Forelimb muscle (tissue), 1 donor: ENCODE data around the gene TMEM245. TPM values are rescaled to one million over a fixed set of nuclear protein-coding genes. Genes with fewer than 3 reads are reported as not detected.

Experiments
- DNase-seq: peaks from one replicate; pipeline ENCODE4 v3.0.0-alpha.2; 2013; ENCODE audit warnings: low read depth
- polyA plus RNA-seq: library from polyadenylated mRNA; unstranded; fragments of 120-200 nt; gene quantifications from one replicate; pipeline ENCODE4 v1.2.1, GENCODE V29; 2013; ENCODE audit not compliant: insufficient read length

Gene TMEM245
- polyA plus RNA-seq, 1 donor, result 45.4 TPM

- DNase-seq, result no peak
These were observed 92.6 kb downstream of the TMEM245 start for GRCh38 chr9:109027176-109027575.

- DNase-seq, result no peak
These were observed 93.4 kb downstream of the TMEM245 start for GRCh38 chr9:109026306-109026705.

- DNase-seq, result no peak
These were observed 96.9 kb downstream of the TMEM245 start for GRCh38 chr9:109022873-109023272.

- no peak for DNase-seq
These were observed 98.9 kb downstream of the TMEM245 start for GRCh38 chr9:109020581-109021511.

GRCh38 chr9:109020113-109020512 is 99.6 kb downstream of the TMEM245 start:
- DNase-seq, result no peak

GRCh38 chr9:109019420-109019819 is 100.3 kb downstream of the TMEM245 start:
- DNase-seq, result no peak

GRCh38 chr9:109017493-109017892 is 102.3 kb downstream of the TMEM245 start:
- DNase-seq, result no peak

GRCh38 chr9:109017061-109017460 is 102.7 kb downstream of the TMEM245 start:
- no peak for DNase-seq

GRCh38 chr9:109016132-109016531 is 103.6 kb downstream of the TMEM245 start:
- no peak for DNase-seq

GRCh38 chr9:109014608-109015280 is 105.0 kb downstream of the TMEM245 start:
- no peak for DNase-seq

- no peak for DNase-seq
These were observed 105.8 kb downstream of the TMEM245 start for GRCh38 chr9:109013679-109014607.

- DNase-seq, result no peak
These were observed 106.7 kb downstream of the TMEM245 start, which contains the start of gene CTNNAL1 for GRCh38 chr9:109012876-109013678. CTNNAL1 (minus strand) TSS chr9:109013499; CDS start chr9:109013442, 57 bp downstream.

GRCh38 chr9:109012009-109012875 is 107.5 kb downstream of the TMEM245 start:
- DNase-seq, result no peak

GRCh38 chr9:109011231-109011671 is 108.5 kb downstream of the TMEM245 start:
- DNase-seq, result no peak

GRCh38 chr9:109010746-109011145 is 109.0 kb downstream of the TMEM245 start:
- DNase-seq, result no peak

GRCh38 chr9:109005678-109006077 is 114.1 kb downstream of the TMEM245 start:
- DNase-seq, result no peak

- DNase-seq, result no peak
These were observed 116.6 kb downstream of the TMEM245 start for GRCh38 chr9:109003116-109003515.

- no peak for DNase-seq
These were observed 117.6 kb downstream of the TMEM245 start for GRCh38 chr9:109002141-109002540.

GRCh38 chr9:109001275-109001676 is 118.5 kb downstream of the TMEM245 start:
- DNase-seq, result no peak

GRCh38 chr9:108997112-108997511 is 122.6 kb downstream of the TMEM245 start:
- no peak for DNase-seq
